HG03095 (cell line): ENCODE results near the gene NRG3.

Source experiments
- ATAC-seq: cut with Tn5 transposase; IDR thresholded peaks from one replicate; pipeline ENCODE4 v1.9.1; 2021; ENCODE audit warnings: moderate library complexity; ENCODE audit not compliant: unreplicated experiment

NRG3 gene

GRCh38 chr10:82377608-82378007, 502.6 kb downstream of the NRG3 start:
- no peak for ATAC-seq

- ATAC-seq: no peak
These were observed 503.2 kb downstream of the NRG3 start for GRCh38 chr10:82378146-82378545.

- ATAC-seq: no peak
These were observed 508.4 kb downstream of the NRG3 start for GRCh38 chr10:82383350-82383749.

GRCh38 chr10:82390866-82391658, 516.1 kb downstream of the NRG3 start:
- no peak for ATAC-seq

GRCh38 chr10:82391971-82392370, 517.0 kb downstream of the NRG3 start:
- no peak for ATAC-seq

- no peak for ATAC-seq
These were observed 517.5 kb downstream of the NRG3 start for GRCh38 chr10:82392533-82392932.

- ATAC-seq: no peak
These were observed 519.1 kb downstream of the NRG3 start for GRCh38 chr10:82394122-82394521.

- ATAC-seq: no peak
These were observed 520.0 kb downstream of the NRG3 start for GRCh38 chr10:82394987-82395386.

GRCh38 chr10:82396886-82397285, 521.9 kb downstream of the NRG3 start:
- ATAC-seq: no peak

GRCh38 chr10:82397854-82398253, 522.9 kb downstream of the NRG3 start:
- no peak for ATAC-seq

GRCh38 chr10:82399850-82400249, 524.9 kb downstream of the NRG3 start:
- no peak for ATAC-seq

- no peak for ATAC-seq
These were observed 525.8 kb downstream of the NRG3 start for GRCh38 chr10:82400841-82401240.

GRCh38 chr10:82402906-82403401, 528.0 kb downstream of the NRG3 start:
- ATAC-seq: no peak

- no peak for ATAC-seq
These were observed 534.7 kb downstream of the NRG3 start for GRCh38 chr10:82409671-82410070.

- ATAC-seq: no peak
These were observed 536.4 kb downstream of the NRG3 start for GRCh38 chr10:82411416-82411815.

GRCh38 chr10:82420001-82420400, 545.0 kb downstream of the NRG3 start:
- ATAC-seq: no peak

GRCh38 chr10:82429302-82429701, 554.3 kb downstream of the NRG3 start:
- no peak for ATAC-seq

- ATAC-seq: no peak
These were observed 563.3 kb downstream of the NRG3 start for GRCh38 chr10:82438277-82438676.

- ATAC-seq: no peak
These were observed 565.8 kb downstream of the NRG3 start for GRCh38 chr10:82440775-82441174.

- ATAC-seq: no peak
These were observed 577.1 kb downstream of the NRG3 start for GRCh38 chr10:82452046-82452445.

- ATAC-seq: no peak
These were observed 577.7 kb downstream of the NRG3 start for GRCh38 chr10:82452676-82453075.

GRCh38 chr10:82453678-82454293, 578.8 kb downstream of the NRG3 start:
- no peak for ATAC-seq
